ENCODE measurements around the gene OTOS.

Gene OTOS

DNA sequence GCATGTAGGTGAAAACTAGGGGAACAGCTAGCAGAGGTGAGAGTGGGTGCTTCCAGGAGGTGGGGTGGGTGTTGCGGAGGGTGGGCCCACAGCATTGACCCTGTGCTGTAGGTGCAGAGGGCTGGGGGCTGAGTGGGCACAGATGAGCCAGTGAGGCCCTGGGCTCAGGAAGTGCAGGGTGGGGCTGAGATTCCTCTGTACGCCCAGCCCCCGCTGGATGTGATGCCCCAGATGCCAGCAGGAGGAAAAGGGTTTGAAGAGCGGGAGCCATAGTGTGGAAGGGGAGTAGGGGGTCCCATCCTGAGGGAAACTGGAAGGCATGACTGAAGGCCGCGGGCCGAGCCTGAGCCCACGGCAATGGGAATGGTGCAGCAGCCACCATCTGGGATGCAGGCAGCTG, 14.1 kb upstream of the OTOS start:
- H3K23ac ChIP-seq (ENCODE audit: low read length), result no peak overlapping the region
- WGBS (ENCODE audit: extremely low coverage, insufficient coverage, insufficient read length), result no CpG with 5 or more reads among the region's 8 CpGs
- peaks cover 3% of the 10 kb centered on the region for H3K9me3 ChIP-seq (ENCODE audit: insufficient read depth, low read depth, low read length)
- H2BK12ac ChIP-seq (ENCODE audit: low read length), result no peak overlapping the region
- no peak overlapping the region for H3K4me2 ChIP-seq (ENCODE audit: low read length)
- no peaks in the 10 kb centered on the region for H3K27me3 ChIP-seq (ENCODE audit: insufficient read depth, low read length)
- no peak overlapping the region for H3K14ac ChIP-seq (ENCODE audit: low read length)
- no peak overlapping the region for H3K4me3 ChIP-seq (ENCODE audit: low read depth, low read length)
- H3K79me1 ChIP-seq (ENCODE audit: low read length), result no peaks in the 10 kb centered on the region
- no peaks in the 10 kb centered on the region for H3K36me3 ChIP-seq (ENCODE audit: control insufficient read depth in 1 of 2, insufficient read depth in 2 of 2, low read length in 2 of 2)
- no peak overlapping the region for H3K18ac ChIP-seq (ENCODE audit: low read length)
- H2AFZ ChIP-seq (ENCODE audit: insufficient read depth, low read length, poor library complexity), result no peak overlapping the region
- peaks cover 5 to 9% of the 10 kb centered on the region in 2 experiments for H3K4me1 ChIP-seq (ENCODE audit: control insufficient read depth in 1 of 2, insufficient read depth in 2 of 2, low read length in 2 of 2)
- H3K4ac ChIP-seq (ENCODE audit: low read depth, low read length), result no peak overlapping the region
- no peak overlapping the region for H4K8ac ChIP-seq (ENCODE audit: low read depth, low read length)
- no peak overlapping the region for H4K91ac ChIP-seq (ENCODE audit: low read depth, low read length)
- no peak for DNase-seq
- no peak overlapping the region for H3K27ac ChIP-seq (ENCODE audit: low read depth, low read length)
- H3K9ac ChIP-seq (ENCODE audit: low read length), result no peak overlapping the region
- no peak overlapping the region for H4K12ac ChIP-seq (ENCODE audit: low read depth, low read length)
- no peak overlapping the region for H2BK5ac ChIP-seq (ENCODE audit: low read depth, low read length, poor library complexity)
- no peak overlapping the region for H2BK120ac ChIP-seq (ENCODE audit: insufficient read depth, low read length, poor library complexity)
- no peak overlapping the region for H2AK5ac ChIP-seq (ENCODE audit: low read length)
- no peaks in the 10 kb centered on the region for H3K79me2 ChIP-seq (ENCODE audit: control insufficient read depth, insufficient read depth, low read length, poor library complexity)

DNA sequence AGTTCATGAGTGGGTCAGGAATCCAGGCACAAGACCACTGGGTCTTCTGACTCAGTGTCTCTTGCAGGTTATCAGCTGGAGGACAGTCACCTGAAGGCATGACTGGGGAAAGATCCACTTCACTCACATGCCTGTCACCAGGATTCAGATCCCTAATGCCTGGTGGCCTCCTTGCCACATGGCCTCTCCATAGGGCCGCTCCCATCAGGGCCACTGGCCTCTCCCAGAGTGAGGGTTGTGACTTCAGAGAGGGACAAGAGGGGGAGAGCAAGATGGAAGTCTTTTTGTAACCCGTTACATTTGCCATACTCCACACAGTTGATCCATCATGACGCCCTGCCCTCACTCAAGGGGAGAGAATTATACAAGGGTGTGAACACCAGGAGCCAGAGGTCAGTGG, 13.0 kb upstream of the OTOS start:
- WGBS (ENCODE audit: extremely low coverage, insufficient coverage, insufficient read length), result no CpG with 5 or more reads among the region's 3 CpGs
- Histone ChIP-seq H3K27me3 (ENCODE audit: insufficient read depth, low read length) (no peaks in the 10 kb centered on the region), H3K4ac (ENCODE audit: low read depth, low read length) (no peak overlapping the region), H3K4me2 (ENCODE audit: low read length) (no peak overlapping the region), H4K12ac (ENCODE audit: low read depth, low read length) (no peak overlapping the region), H2BK120ac (ENCODE audit: insufficient read depth, low read length, poor library complexity) (no peak overlapping the region), H3K4me3 (ENCODE audit: low read depth, low read length) (no peak overlapping the region), H3K79me1 (ENCODE audit: low read length) (no peaks in the 10 kb centered on the region), H3K4me1 (ENCODE audit: control insufficient read depth in 1 of 2, insufficient read depth in 2 of 2, low read length in 2 of 2) (peaks cover 9 to 12% of the 10 kb centered on the region in 2 experiments), H2AK5ac (ENCODE audit: low read length) (no peak overlapping the region), H3K9ac (ENCODE audit: low read length) (no peak overlapping the region), H3K23ac (ENCODE audit: low read length) (no peak overlapping the region), H3K9me3 (ENCODE audit: insufficient read depth, low read depth, low read length) (peaks cover 3% of the 10 kb centered on the region), H2AFZ (ENCODE audit: insufficient read depth, low read length, poor library complexity) (no peak overlapping the region), H2BK12ac (ENCODE audit: low read length) (no peak overlapping the region), H3K36me3 (ENCODE audit: control insufficient read depth in 1 of 2, insufficient read depth in 2 of 2, low read length in 2 of 2) (no peaks in the 10 kb centered on the region), H3K27ac (ENCODE audit: low read depth, low read length) (no peak overlapping the region), H4K91ac (ENCODE audit: low read depth, low read length) (no peak overlapping the region), H2BK5ac (ENCODE audit: low read depth, low read length, poor library complexity) (no peak overlapping the region), H3K18ac (ENCODE audit: low read length) (no peak overlapping the region), H4K8ac (ENCODE audit: low read depth, low read length) (no peak overlapping the region), H3K79me2 (ENCODE audit: control insufficient read depth, insufficient read depth, low read length, poor library complexity) (no peaks in the 10 kb centered on the region), H3K14ac (ENCODE audit: low read length) (no peak overlapping the region)
- DNase-seq, result no peak

GRCh38 chr2:240151477-240152031, 11.1 kb upstream of the OTOS start:
- H2AK5ac ChIP-seq (ENCODE audit: low read length), result no peak overlapping the region
- no CpG with 5 or more reads among the region's 15 CpGs for WGBS (ENCODE audit: extremely low coverage, insufficient coverage, insufficient read length)

DNA sequence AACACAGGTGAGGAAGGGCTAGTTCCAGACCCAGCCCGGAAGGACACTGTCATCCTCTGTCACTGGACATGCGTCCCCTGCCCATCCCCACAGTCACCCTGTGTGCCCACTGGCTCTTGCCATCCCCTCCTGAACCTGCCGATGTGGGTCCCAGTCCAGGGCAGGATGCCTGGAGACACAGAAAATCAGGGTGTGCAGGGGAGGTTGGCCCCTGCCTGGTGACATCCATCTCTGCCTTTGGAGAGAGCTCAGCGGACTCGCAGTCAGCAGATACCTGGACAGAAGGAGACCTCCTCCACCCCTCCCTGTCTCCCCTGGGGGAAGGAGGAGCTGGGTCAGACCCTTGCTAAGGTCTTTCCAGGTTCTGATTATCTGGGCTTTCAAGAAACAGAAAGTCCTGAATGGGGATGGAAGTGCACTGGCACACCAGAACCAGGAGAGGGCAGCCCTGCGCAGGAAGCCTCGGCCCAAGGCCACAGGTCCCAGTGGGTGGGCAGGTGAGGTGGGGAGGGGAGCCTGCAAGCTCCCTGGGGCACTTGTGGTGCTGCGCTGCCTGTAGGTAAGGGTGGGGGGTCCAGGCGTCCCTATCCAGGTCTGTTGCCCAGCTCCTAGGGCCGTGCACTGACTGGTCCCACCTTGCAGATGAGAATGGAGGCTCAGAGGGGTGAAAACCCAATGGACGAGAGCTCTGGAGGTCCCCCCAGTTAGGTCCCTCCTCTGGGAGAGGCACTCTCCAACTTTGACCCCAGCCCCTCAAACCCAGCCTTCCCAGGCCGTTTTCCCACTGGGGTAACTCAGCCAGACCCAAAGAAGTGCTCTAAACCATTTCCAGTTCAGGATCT, 9.7 kb upstream of the OTOS start:
- H3K4me1 ChIP-seq (ENCODE audit: control insufficient read depth in 1 of 2, insufficient read depth in 2 of 2, low read length in 2 of 2), result peaks cover 0 to 7% of the 10 kb centered on the region in 2 experiments
- H2BK120ac ChIP-seq (ENCODE audit: insufficient read depth, low read length, poor library complexity), result no peak overlapping the region
- H4K91ac ChIP-seq (ENCODE audit: low read depth, low read length), result no peak overlapping the region
- peaks cover 16% of the 10 kb centered on the region for H3K9me3 ChIP-seq (ENCODE audit: insufficient read depth, low read depth, low read length)
- no peak overlapping the region for H3K4me2 ChIP-seq (ENCODE audit: low read length)
- H3K4me3 ChIP-seq (ENCODE audit: low read depth, low read length), result no peak overlapping the region
- no peak overlapping the region for H4K8ac ChIP-seq (ENCODE audit: low read depth, low read length)
- H3K27ac ChIP-seq (ENCODE audit: low read depth, low read length), result no peak overlapping the region
- no peak overlapping the region for H3K14ac ChIP-seq (ENCODE audit: low read length)
- H3K18ac ChIP-seq (ENCODE audit: low read length), result no peak overlapping the region
- H3K27me3 ChIP-seq (ENCODE audit: insufficient read depth, low read length), result no peaks in the 10 kb centered on the region
- no peak overlapping the region for H2AK5ac ChIP-seq (ENCODE audit: low read length)
- H2AFZ ChIP-seq (ENCODE audit: insufficient read depth, low read length, poor library complexity), result no peak overlapping the region
- no peak overlapping the region for H3K23ac ChIP-seq (ENCODE audit: low read length)
- H3K9ac ChIP-seq (ENCODE audit: low read length), result no peak overlapping the region
- WGBS (ENCODE audit: extremely low coverage, insufficient coverage, insufficient read length), result no CpG with 5 or more reads among the region's 12 CpGs
- no peaks in the 10 kb centered on the region for H3K36me3 ChIP-seq (ENCODE audit: control insufficient read depth in 1 of 2, insufficient read depth in 2 of 2, low read length in 2 of 2)
- no peak overlapping the region for H2BK12ac ChIP-seq (ENCODE audit: low read length)
- no peak overlapping the region for H4K12ac ChIP-seq (ENCODE audit: low read depth, low read length)
- no peak overlapping the region for H3K4ac ChIP-seq (ENCODE audit: low read depth, low read length)
- H3K79me2 ChIP-seq (ENCODE audit: control insufficient read depth, insufficient read depth, low read length, poor library complexity), result no peaks in the 10 kb centered on the region
- peak; percentile 53 to 63 for DNase-seq
- no peak overlapping the region for H2BK5ac ChIP-seq (ENCODE audit: low read depth, low read length, poor library complexity)
- no peaks in the 10 kb centered on the region for H3K79me1 ChIP-seq (ENCODE audit: low read length)

More at GRCh38 chr2:240151477-240152031, 11.1 kb upstream of the OTOS start:
- Histone ChIP-seq H3K9ac (ENCODE audit: low read length) (no peak overlapping the region), H3K9me3 (ENCODE audit: insufficient read depth, low read depth, low read length) (peaks cover 16% of the 10 kb centered on the region), H3K79me2 (ENCODE audit: control insufficient read depth, insufficient read depth, low read length, poor library complexity) (no peaks in the 10 kb centered on the region), H2AFZ (ENCODE audit: insufficient read depth, low read length, poor library complexity) (no peak overlapping the region), H3K27ac (ENCODE audit: low read depth, low read length) (no peak overlapping the region), H3K4me1 (ENCODE audit: control insufficient read depth in 1 of 2, insufficient read depth in 2 of 2, low read length in 2 of 2) (peaks cover 8 to 12% of the 10 kb centered on the region in 2 experiments), H2BK120ac (ENCODE audit: insufficient read depth, low read length, poor library complexity) (no peak overlapping the region), H2BK5ac (ENCODE audit: low read depth, low read length, poor library complexity) (no peak overlapping the region), H3K23ac (ENCODE audit: low read length) (no peak overlapping the region), H3K18ac (ENCODE audit: low read length) (no peak overlapping the region), H4K91ac (ENCODE audit: low read depth, low read length) (no peak overlapping the region), H3K27me3 (ENCODE audit: insufficient read depth, low read length) (no peaks in the 10 kb centered on the region), H3K4me2 (ENCODE audit: low read length) (no peak overlapping the region), H4K8ac (ENCODE audit: low read depth, low read length) (no peak overlapping the region), H2BK12ac (ENCODE audit: low read length) (no peak overlapping the region), H3K14ac (ENCODE audit: low read length) (no peak overlapping the region), H4K12ac (ENCODE audit: low read depth, low read length) (no peak overlapping the region), H3K4me3 (ENCODE audit: low read depth, low read length) (no peak overlapping the region), H3K36me3 (ENCODE audit: control insufficient read depth in 1 of 2, insufficient read depth in 2 of 2, low read length in 2 of 2) (no peaks in the 10 kb centered on the region), H3K4ac (ENCODE audit: low read depth, low read length) (no peak overlapping the region), H3K79me1 (ENCODE audit: low read length) (no peaks in the 10 kb centered on the region)
- peak; percentile 67 to 80 for DNase-seq

Data from trophoblast cell (in vitro differentiated cells and primary cell).